HG03469 (cell line): ENCODE measurements around the gene RIPK1.
A peak's percentile ranks its signal among the peaks of the same experiment; 100 is the strongest.

Experiments
- ATAC-seq: cut with Tn5 transposase; IDR thresholded peaks from one replicate; pipeline ENCODE4 v1.9.1; 2021; ENCODE audit warnings: mild to moderate bottlenecking, moderate library complexity, moderate number of reproducible peaks; ENCODE audit not compliant: unreplicated experiment

Gene RIPK1

DNA sequence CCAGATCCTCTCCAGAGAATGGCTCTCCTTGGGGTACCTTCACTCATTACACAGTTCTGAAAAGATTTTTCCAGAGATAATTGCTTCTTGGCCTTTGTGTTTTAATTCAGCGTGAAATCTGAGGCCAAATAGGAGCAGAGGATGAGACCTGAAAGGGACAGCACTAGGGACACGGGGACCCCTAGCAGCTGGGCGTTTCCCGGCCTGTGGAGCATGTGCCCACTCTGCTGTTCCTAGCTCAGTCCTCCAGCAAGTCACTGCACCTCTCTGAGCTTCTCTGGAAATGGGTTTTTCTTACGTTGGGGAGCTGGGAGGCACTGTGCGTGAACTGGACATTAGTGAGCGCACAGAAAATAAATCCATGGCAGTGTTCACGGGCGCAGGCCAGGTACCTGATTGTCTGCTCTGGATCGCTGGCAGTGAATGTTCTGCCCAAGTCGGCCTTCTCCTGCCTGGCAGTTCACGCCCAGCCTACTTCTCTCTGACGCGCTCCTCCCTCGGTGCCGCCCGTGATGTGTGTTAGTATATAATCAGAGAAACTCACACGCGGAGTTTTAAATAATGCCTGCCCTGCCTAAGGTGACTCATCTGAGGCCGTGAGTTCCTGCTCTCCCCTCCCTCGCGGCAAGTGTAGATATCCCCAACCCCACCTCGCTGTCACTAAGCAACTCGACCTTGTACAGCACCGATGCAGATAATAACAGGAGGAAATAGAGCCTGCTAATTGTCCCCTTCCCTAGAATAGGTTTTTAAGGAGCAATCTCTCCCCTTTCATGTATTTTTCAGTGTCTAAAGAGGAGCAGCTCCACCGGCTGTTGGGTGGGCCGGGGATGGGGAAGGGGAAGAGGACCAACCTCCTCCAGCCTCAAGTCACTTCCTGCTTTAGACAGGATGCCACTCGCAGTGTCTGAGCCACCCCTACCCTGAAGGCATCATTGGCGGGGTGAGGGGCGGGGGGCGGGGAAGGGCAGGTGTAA lies 91.8 kb downstream of the RIPK1 start:
- no peak for ATAC-seq

GRCh38 chr6:3162067-3162497 lies 93.8 kb downstream of the RIPK1 start:
- no peak for ATAC-seq

- peak; percentile 69 for ATAC-seq
Observed at GRCh38 chr6:3162565-3163247, 94.4 kb downstream of the RIPK1 start.

DNA sequence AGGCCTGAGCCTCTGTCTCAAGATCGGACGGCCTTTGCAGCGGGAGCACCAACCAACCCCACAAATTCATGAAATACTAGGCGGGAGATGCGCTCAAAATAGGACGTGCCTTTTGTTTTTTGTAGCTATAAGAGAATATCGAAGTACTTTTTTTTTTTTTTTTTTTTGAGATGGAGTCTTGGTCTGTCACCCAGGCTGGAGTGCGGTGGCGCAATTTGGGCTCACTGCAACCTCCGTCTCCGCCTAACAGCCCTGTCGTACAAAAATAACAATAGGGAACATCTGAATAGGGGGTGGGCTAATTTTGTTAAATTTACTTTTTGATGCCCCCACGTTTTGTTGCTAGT lies 94.9 kb downstream of the RIPK1 start:
- ATAC-seq, result no peak

- ATAC-seq, result no peak
Observed at GRCh38 chr6:3164388-3164787, 96.1 kb downstream of the RIPK1 start.
